Stimulated activated CD8-positive, alpha-beta memory T cell treated with anti-CD3 and anti-CD28 coated beads, Interleukin-12 subunit alpha, Interleukin-12 subunit beta, amount 100 ng/mL, for 4 hours (primary cell): Measurements from ENCODE around the gene MDGA2.
"Not testable (repeated sequence)": the region's sequence is repeated elsewhere in the genome, so short reads cannot be mapped to it uniquely, and the experiment has no call there.

Experiments
- DNase-seq: peaks from one replicate; pipeline ENCODE4 v3.0.0-alpha.2; 2020; ENCODE audit warnings: low read depth

MDGA2 gene

DNA sequence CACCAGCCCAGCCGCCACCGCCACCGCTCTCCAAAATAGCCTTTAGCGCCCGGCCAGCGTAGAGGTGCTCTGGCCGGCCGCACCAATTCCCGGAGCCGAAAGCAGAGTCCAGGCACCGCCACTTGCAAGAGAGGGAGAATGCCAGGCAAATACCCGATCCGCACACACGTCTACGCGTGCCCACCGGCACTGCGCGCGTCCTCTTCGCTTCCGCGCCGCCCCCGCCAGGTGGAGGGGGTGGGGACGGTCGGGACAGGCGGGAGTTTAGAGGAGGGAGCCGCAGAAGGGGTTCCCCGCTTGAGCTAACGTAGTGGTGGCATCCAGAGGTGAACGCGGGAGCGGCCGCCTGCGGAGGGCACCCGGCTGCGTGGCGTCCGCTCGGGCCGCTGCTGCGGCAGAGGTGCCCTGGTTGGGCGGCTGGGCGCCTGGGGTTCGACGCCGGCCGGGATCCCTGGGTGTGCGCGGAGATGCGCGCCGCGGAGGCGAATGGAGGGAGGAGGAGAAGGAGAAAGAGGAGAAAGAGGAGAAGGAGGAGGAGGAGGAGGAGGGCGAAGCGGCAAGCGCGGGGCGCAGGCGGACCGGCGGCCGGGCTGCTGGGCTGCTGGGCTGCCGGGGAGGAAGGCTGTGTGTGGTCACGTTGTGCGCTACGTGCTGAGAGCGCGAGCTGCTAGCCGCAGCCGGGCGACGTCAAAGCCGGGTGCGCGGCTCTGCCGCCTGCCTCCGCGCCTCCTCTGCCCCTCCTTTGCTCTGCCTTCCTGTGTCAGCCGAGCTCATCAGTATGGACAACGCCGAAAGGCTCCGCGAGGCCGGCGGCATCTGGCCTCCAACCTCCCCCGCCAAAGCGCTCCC is at the start of gene MDGA2:
TSS of gene MDGA2 (minus strand) at position 140 of the 849 bp plus-strand sequence.
- no peak for DNase-seq

GRCh38 chr14:47722929-47723693 is 47.7 kb upstream of the MDGA2 start:
- no peak for DNase-seq

- no peak for DNase-seq
Measured at GRCh38 chr14:47720281-47720680, 44.9 kb upstream of the MDGA2 start.

DNA sequence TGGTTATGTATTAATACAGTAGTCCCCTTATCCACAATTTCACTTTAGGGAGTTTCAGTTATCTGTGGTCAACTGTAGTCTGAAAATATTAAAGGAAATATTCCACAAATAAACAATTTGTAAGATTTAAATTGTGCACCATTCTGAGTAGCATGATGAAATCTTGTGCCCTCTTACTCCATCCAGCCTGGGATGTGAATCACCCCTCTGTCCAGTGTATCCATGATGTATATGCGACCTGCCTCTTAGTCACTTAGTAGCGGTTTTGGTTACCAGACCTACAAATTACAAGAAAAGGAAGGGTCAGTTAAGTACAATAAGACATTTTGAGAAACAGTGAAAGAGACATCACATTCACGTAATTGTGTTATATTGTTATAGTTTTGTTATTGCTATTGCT is 39.9 kb upstream of the MDGA2 start:
- DNase-seq: no peak

GRCh38 chr14:47710581-47710980 is 35.2 kb upstream of the MDGA2 start:
- no peak for DNase-seq

- DNase-seq: no peak
Measured at GRCh38 chr14:47705683-47706082, 30.3 kb upstream of the MDGA2 start.

GRCh38 chr14:47691829-47692228 is 16.4 kb upstream of the MDGA2 start:
- no peak for DNase-seq

GRCh38 chr14:47678993-47679392 is 3.6 kb upstream of the MDGA2 start:
- no peak for DNase-seq

DNA sequence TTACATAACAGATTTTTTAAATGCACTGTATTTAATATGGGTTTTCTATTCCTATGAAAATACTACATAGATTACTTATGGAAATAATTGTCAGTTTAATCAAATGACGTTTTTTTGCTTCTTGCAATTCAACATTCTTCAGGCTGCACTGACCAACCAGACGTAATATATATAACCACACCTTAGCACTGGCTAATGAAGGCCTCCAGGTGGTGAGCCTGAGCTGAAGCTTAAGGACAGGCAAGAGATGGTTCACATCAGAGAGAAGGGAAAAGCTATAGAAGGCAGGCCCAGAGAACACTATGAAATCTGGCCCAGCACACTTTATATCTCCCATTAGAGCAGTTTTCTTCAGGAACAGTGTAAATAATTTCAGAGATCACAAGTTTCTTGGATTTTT is 2.8 kb upstream of the MDGA2 start:
- no peak for DNase-seq

GRCh38 chr14:47676315-47676617 is 861 bp upstream of the MDGA2 start:
- no peak for DNase-seq

- no peak for DNase-seq
Measured at GRCh38 chr14:47674543-47675465, 601 bp downstream of the MDGA2 start.

GRCh38 chr14:47674148-47674542 is 1.3 kb downstream of the MDGA2 start:
- DNase-seq: no peak

DNA sequence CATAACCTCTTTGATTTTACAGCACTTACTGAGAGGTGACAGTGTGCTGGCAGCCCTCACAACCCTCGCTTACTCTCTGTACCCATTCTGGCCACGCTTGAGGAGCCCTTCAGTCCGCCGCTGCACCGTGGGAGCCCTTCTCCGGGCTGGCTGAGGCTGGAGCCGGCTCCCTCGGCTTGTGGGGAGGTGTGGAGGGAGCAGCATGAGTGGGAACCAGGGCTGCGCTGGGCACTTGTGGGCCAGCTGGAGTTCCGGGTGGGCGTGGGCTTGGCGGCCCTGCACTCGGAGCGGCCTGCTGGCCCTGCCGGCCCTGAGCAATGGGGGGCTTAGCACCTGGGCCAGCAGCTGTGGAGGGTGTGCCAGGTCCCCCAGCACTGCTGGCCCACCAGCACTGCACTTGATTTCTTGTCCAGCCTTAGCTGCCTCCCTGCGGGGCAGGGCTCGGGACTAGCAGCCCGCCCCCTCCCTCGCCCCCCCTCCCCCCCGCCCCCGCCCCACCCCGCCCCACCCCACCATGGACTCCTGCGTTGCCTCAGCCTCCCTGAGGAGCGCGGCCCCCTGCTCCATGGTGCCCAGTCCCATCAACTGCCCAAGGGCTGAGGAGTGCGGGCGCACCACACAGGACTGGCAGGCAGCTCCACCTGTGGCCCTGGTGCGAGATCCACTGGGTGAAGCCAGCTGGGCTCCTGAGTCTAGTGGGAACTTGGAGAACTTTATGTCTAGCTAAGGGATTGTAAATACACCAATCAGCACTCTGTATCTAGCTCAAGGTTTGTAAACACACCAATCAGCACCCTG is 9.9 kb downstream of the MDGA2 start:
- DNase-seq: no peak

GRCh38 chr14:47662466-47662865 is 12.9 kb downstream of the MDGA2 start:
- no peak for DNase-seq

- DNase-seq: no peak
Measured at GRCh38 chr14:47660158-47660557, 15.2 kb downstream of the MDGA2 start.

GRCh38 chr14:47658041-47658440 is 17.4 kb downstream of the MDGA2 start:
- no peak for DNase-seq

- DNase-seq: no peak
Measured at GRCh38 chr14:47657143-47657542, 18.3 kb downstream of the MDGA2 start.

DNA sequence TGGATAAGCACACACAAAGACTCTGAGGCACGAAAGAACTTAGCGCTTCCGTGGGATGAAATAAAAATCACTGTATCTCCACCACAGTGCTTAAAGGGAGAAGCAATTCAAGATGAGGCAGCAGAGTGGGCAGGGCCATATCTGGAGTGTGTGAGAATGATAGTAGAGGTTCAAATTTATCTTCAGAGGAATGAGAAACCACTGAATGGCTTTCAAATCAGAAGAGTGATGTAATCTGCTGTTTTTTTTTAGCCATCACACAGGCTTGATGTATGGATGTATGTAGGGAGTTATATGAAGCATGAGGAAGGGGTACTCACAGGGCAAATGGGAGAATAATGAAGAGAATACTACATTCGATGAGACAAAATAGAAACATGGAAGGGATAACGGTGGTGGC is 24.1 kb downstream of the MDGA2 start:
- no peak for DNase-seq

- DNase-seq: no peak
Measured at GRCh38 chr14:47637753-47638152, 37.7 kb downstream of the MDGA2 start.

GRCh38 chr14:47626151-47627035 is 49.0 kb downstream of the MDGA2 start:
- no peak for DNase-seq

- not testable (repeated sequence) for DNase-seq
Measured at GRCh38 chr14:47624126-47624525, 51.3 kb downstream of the MDGA2 start.
